PC-9 (cell line): ENCODE results near the gene CHST2. TPM values are rescaled to one million over a fixed set of nuclear protein-coding genes. Genes with fewer than 3 reads are reported as not detected.

Experiments used
- BruUV-seq: library from RNA; stranded (reverse); fragments of 400-500 nt; replicated peaks from 2 replicates; lab custom pipeline; 2021; lab: Mats Ljungman, UMichigan
- CTCF ChIA-PET: fragments of 300-600 bp; sonication (Branson Sonifier 250); formaldehyde crosslinking; loops from one replicate; lab custom pipeline; 2022; ENCODE audit warnings: antibody characterized with exemption; lab: Charles Lee
- POLR2A ChIA-PET: fragments of 300-600 bp; sonication (Branson Sonifier 250); formaldehyde crosslinking; loops from one replicate; lab custom pipeline; 2022; ENCODE audit warnings: antibody characterized with exemption; ENCODE audit not compliant: unreplicated experiment; lab: Charles Lee
- DNase-seq, 2 experiments: peaks; one replicate each; pipeline versions ENCODE4 v3.0.0 to v3.0.0-alpha.2; 2015 to 2022; ENCODE audit warnings: mixed read lengths in 1 of 2
- H2AFZ ChIP-seq: fragments of 200-600 bp; sonication (generic); 2 replicates; pipeline ENCODE4 v1.8.1; 2017; ENCODE audit warnings: antibody characterized with exemption
- H3F3A ChIP-seq: fragments of 200-600 bp; sonication (generic); 2 replicates; pipeline ENCODE4 v1.8.1; 2017; ENCODE audit warnings: antibody characterized with exemption, mild to moderate bottlenecking, low read depth; ENCODE audit not compliant: insufficient read depth
- H3K27ac ChIP-seq: fragments of 200-600 bp; sonication (generic); 2 replicates; pipeline ENCODE4 v1.6.1; 2016; ENCODE audit warnings: mixed run types
- H3K27me3 ChIP-seq: fragments of 200-600 bp; sonication (generic); 2 replicates; pipeline ENCODE4 v1.6.1; 2016; ENCODE audit warnings: low read depth, mixed run types; ENCODE audit not compliant: insufficient read depth
- H3K36me3 ChIP-seq: fragments of 200-600 bp; sonication (generic); 2 replicates; pipeline ENCODE4 v1.6.1; 2016; ENCODE audit warnings: low read depth, mixed run types
- H3K4me1 ChIP-seq: fragments of 200-600 bp; sonication (generic); replicated peaks from 2 replicates; pipeline ENCODE4 v1.6.1; 2016; ENCODE audit warnings: mixed run types; ENCODE audit not compliant: insufficient read depth
- H3K4me2 ChIP-seq: fragments of 200-600 bp; sonication (generic); 2 replicates; pipeline ENCODE4 v1.6.1; 2017; ENCODE audit warnings: mixed run types
- H3K4me3 ChIP-seq: fragments of 200-600 bp; sonication (generic); 2 replicates; pipeline ENCODE4 v1.6.1; 2016; ENCODE audit warnings: mixed run types
- H3K79me2 ChIP-seq: fragments of 200-600 bp; sonication (generic); 2 replicates; pipeline ENCODE4 v1.6.1; 2017; ENCODE audit warnings: low read depth, mixed run types
- H3K9me2 ChIP-seq: fragments of 200-600 bp; sonication (generic); 2 replicates; pipeline ENCODE4 v1.8.1; 2017; ENCODE audit warnings: mild to moderate bottlenecking; ENCODE audit not compliant: insufficient read depth
- H3K9me3 ChIP-seq: fragments of 200-600 bp; sonication (generic); 2 replicates; pipeline ENCODE4 v1.8.1; 2016; ENCODE audit warnings: low read depth; ENCODE audit not compliant: insufficient read depth
- H4K20me1 ChIP-seq: fragments of 200-600 bp; sonication (generic); 2 replicates; pipeline ENCODE4 v1.8.1; 2017; ENCODE audit not compliant: insufficient read depth
- EZH2 ChIP-seq: fragments of 200-600 bp; sonication (generic); IDR thresholded peaks from 2 replicates; pipeline ENCODE4 v1.8.0; 2017; ENCODE audit warnings: antibody characterized with exemption, low read depth
- intact Hi-C: fragments of 100-400 bp; cut with micrococcal nuclease; formaldehyde crosslinking; loops from one replicate; pipeline ENCODE4 v1.10.0; 2022; ENCODE audit not compliant: unreplicated experiment
- total RNA-seq: library from RNA; stranded (reverse); gene quantifications from 2 replicates; pipeline ENCODE4 v1.2.3, GENCODE V29; 2021
- TF ChIP-seq, protein P1 (sequence below): fragments of 200-600 bp; sonication (generic); conservative IDR thresholded peaks from 2 replicates; pipeline ENCODE4 v1.6.1; 2017; ENCODE audit warnings: mixed run types, antibody characterized with exemption, mild to moderate bottlenecking, moderate library complexity

CHST2 gene
- total RNA-seq, 1 experiment from 2014 or later: 0.15 TPM

DNA sequence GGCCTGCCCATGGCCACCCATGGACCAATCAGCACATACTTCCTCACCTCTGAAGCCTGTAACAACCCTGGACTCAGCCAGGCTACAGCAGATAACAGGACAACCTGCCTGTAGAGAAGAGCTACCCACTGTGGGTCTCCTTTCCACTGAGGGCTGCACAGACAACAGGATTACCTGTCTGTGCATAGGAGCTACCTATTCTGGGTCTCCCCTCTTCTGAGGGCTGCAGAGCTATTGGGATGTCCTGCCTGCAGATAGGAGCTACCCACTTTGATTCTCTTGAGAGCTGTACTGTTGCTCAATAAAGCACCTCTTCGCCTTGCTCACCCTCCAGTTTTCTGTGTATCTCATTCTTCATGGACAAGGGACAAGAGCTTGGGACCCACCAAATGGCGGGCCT is 23.8 kb upstream of the CHST2 start:
- Histone ChIP-seq H3K27me3 (peaks cover 7% of the 10 kb centered on the region; the same call in 1 of the 2 replicates), H3K4me2 (no peak overlapping the region), H3K4me3 (no peak overlapping the region), H3K36me3 (no peaks in the 10 kb centered on the region), H3K79me2 (no peaks in the 10 kb centered on the region), H3K4me1 (no peaks in the 10 kb centered on the region), H3K9me2 (no peaks in the 10 kb centered on the region), H3F3A (no peaks in the 10 kb centered on the region), H3K27ac (no peak overlapping the region), H3K9me3 (no peaks in the 10 kb centered on the region), H2AFZ (no peak overlapping the region), H4K20me1 (no peaks in the 10 kb centered on the region)
- ChIA-PET CTCF (no interaction called here), POLR2A (no interaction called here)
- intact Hi-C loops: no loop called here
- no peak for DNase-seq
- no TSS peak for BruUV-seq
- no peak for TF ChIP-seq EZH2
- TF ChIP-seq, protein P1, sequence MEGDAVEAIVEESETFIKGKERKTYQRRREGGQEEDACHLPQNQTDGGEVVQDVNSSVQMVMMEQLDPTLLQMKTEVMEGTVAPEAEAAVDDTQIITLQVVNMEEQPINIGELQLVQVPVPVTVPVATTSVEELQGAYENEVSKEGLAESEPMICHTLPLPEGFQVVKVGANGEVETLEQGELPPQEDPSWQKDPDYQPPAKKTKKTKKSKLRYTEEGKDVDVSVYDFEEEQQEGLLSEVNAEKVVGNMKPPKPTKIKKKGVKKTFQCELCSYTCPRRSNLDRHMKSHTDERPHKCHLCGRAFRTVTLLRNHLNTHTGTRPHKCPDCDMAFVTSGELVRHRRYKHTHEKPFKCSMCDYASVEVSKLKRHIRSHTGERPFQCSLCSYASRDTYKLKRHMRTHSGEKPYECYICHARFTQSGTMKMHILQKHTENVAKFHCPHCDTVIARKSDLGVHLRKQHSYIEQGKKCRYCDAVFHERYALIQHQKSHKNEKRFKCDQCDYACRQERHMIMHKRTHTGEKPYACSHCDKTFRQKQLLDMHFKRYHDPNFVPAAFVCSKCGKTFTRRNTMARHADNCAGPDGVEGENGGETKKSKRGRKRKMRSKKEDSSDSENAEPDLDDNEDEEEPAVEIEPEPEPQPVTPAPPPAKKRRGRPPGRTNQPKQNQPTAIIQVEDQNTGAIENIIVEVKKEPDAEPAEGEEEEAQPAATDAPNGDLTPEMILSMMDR: no peak

DNA sequence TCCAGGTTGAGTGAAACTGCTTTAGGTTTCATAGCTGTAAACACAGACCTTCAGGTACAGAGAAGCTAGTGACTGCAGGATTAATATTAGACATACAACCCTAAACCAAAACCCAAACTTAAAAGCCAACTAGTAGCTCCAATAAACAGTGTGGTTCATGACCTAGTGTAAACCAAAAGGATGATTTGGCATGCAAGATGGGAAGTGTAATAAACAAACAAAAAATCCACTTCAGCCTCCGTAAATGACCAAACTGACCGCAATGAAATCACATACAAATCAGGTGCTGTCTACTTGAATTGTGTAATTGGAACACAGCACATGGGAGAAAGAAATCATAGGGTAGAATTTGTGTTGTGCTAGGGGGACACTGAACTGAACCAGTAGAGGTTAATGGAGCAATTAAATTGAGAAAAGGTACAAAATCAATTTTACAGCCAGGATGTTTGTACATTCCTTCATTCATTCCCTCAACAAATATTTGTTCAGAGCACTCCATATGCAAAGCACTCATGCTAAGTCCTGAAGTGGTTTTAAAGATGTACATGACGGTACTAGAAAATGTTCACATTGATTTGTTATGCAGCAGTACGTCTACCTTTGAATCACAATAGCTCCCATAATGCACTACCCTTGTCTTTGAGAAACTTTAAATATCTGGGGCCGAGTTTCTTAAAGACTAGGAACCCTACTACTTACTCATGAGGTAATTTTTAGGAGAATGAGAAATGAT is 21.4 kb upstream of the CHST2 start:
- Histone ChIP-seq H3K36me3 (no peaks in the 10 kb centered on the region), H3K4me1 (no peaks in the 10 kb centered on the region), H3K27ac (no peak overlapping the region), H3K79me2 (no peaks in the 10 kb centered on the region), H3K4me2 (no peak overlapping the region), H3K4me3 (no peak overlapping the region), H2AFZ (no peak overlapping the region), H3K9me3 (no peaks in the 10 kb centered on the region), H3F3A (no peaks in the 10 kb centered on the region), H4K20me1 (no peaks in the 10 kb centered on the region), H3K27me3 (peaks cover 12% of the 10 kb centered on the region; the same call in 1 of the 2 replicates), H3K9me2 (no peaks in the 10 kb centered on the region)
- ChIA-PET POLR2A (interaction anchor here (0.7 kb wide), 2 partner anchors 38 to 734 kb away, joined by 4 to 6 read pairs; no protein-coding TSS in a partner anchor), CTCF (interaction anchor here (0.5 kb wide), 1 partner anchor 1250 kb away, joined by 3 read pairs; no protein-coding TSS in a partner anchor)
- intact Hi-C loops: no loop called here
- no peak for DNase-seq
- no TSS peak for BruUV-seq
- TF ChIP-seq EZH2: no peak

DNA sequence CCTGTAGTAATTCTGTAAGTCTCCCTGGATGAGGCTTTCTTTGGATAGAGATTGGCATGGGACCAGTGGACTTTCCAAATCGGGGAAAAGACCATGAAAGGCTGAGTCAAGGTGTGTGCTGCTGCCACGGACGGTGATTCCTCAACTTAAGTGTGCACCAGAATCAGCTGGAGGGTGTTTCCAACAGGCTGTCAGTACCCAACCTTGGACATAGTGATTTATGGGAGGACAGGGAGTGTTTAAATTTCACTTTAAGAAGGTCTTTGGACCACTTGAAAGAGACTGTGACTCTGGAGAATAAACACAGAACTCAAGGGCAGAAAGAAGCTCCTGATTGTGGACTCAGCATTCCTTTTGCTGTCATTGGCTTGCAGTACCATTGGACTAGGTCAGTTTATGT is 20.4 kb upstream of the CHST2 start:
- H3K4me1 ChIP-seq: no peaks in the 10 kb centered on the region
- no TSS peak for BruUV-seq
- peaks cover 12% of the 10 kb centered on the region; the same call in 1 of the 2 replicates for H3K27me3 ChIP-seq
- ChIA-PET POLR2A (no interaction called here), CTCF (no interaction called here)
- no peak overlapping the region for H3K27ac ChIP-seq
- H3K36me3 ChIP-seq: no peaks in the 10 kb centered on the region
- H3K79me2 ChIP-seq: no peaks in the 10 kb centered on the region
- no peak for TF ChIP-seq EZH2
- TF ChIP-seq, protein P1: no peak
- H3K9me2 ChIP-seq: no peaks in the 10 kb centered on the region
- H4K20me1 ChIP-seq: no peaks in the 10 kb centered on the region
- H3K9me3 ChIP-seq: no peaks in the 10 kb centered on the region
- no peak overlapping the region for H3K4me3 ChIP-seq
- no peaks in the 10 kb centered on the region for H3F3A ChIP-seq
- DNase-seq: no peak
- H3K4me2 ChIP-seq: no peak overlapping the region
- intact Hi-C loops: no loop called here
- H2AFZ ChIP-seq: no peak overlapping the region
